Measurements from ENCODE around the gene HCST. TPM values are rescaled to one million over a fixed set of nuclear protein-coding genes. Genes with fewer than 3 reads are reported as not detected.

Gene HCST
- total and polyA plus RNA-seq, 2 of the 13 experiments (the other 11 are each of a cell fraction or from before 2014, with no cell fraction given) = 0.24 to 1.2 TPM

DNA sequence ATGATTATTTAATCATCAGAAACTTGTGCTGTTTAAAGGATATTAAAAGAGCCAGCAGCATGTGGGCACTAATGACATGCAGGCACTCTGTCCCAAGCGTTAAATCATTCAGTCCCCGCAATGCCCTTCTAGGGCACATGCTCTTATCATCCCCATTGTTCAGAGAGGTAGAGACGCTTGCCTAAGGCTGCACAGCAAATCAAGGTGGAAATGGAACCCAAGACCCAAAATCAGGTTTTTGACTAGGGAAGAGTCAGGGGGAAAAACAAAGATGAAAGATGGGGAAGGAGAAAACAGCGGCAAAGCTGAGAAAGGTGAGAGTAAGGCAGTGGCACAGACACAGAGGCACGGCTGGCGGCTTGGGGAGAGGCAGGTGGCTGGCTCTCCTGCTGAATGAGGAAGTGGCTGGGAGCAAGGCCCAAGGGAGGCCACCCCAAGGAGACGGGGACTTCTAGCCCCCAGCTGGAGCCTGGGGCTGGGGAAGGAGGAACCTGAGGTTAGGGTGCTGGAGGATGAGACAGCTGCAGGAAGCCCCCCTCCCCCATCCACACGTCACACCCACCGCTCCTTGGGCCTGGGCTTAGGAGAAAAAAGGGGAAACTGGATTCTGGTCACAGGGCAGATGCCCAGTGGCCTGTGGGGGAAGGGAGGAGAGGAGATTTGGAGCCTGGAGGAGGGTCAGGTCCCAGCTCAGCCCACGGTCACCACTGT is 6.8 kb downstream of the HCST start:
- Histone ChIP-seq H3K79me2 (ENCODE audit: insufficient read depth, low read length) (no peaks in the 10 kb centered on the region), H3K27ac (ENCODE audit: extremely low read length, insufficient read depth, low read length) (no peak overlapping the region), H4K20me1 (ENCODE audit: insufficient read depth, low read length) (no peaks in the 10 kb centered on the region), H3K9ac (ENCODE audit: insufficient read depth, low read depth, low read length) (no peak overlapping the region), H2AFZ (ENCODE audit: low read length) (no peak overlapping the region), H3K36me3 (replicated peaks in 1 of 2; ENCODE audit: control insufficient read depth in 1 of 2, insufficient read depth in 2 of 2, low read length in 2 of 2) (no peaks in the 10 kb centered on the region), H3K4me3 (replicated peaks in 1 of 3; ENCODE audit: insufficient read depth in 1 of 3, low read depth in 2 of 3, low read length in 3 of 3) (no peak overlapping the region), H3K4me2 (ENCODE audit: low read depth, low read length) (no peak overlapping the region), H3K27me3 (ENCODE audit: control insufficient read depth in 1 of 2, insufficient read depth in 2 of 2, low read length in 2 of 2) (peaks cover 0 to 12% of the 10 kb centered on the region in 2 experiments; a peak in 3 of 5 replicates), H3K9me3 (ENCODE audit: low read length) (no peaks in the 10 kb centered on the region), H3K4me1 (ENCODE audit: insufficient read depth, low read length) (peaks cover 15% of the 10 kb centered on the region; the same call in 1 of the 2 replicates)
- FAIRE-seq (no peak), ATAC-seq (no peak), DNase-seq (ENCODE audit: low spot score) (no peak)
- no TSS peak for BruUV-seq (replicated peaks)
- in situ Hi-C loops (cut with HindIII; ENCODE audit: extremely low pct_ligation_motif_present, low pct_unique_long_range_greater_than_20kb) (no loop called here), intact Hi-C loops (cut with micrococcal nuclease; ENCODE audit: unreplicated experiment) (no loop called here)
- TF ChIP-seq ZNF768 (CRISPR knock-in tag; IDR thresholded peaks at IDR 0.05) (peak; percentile 82), ZXDC (CRISPR knock-in tag; IDR thresholded peaks at IDR 0.05) (no peak), ARID5B (CRISPR knock-in tag; IDR thresholded peaks at IDR 0.05) (no peak), RFX5 (IDR thresholded peaks at IDR 0.05; ENCODE audit: low read depth, low read length) (no peak), TP53 (CRISPR knock-in tag; conservative IDR thresholded peaks at IDR 0.05) (no peak), ZNF589 (CRISPR knock-in tag; conservative IDR thresholded peaks at IDR 0.05) (no peak)
- CTCF ChIA-PET (ENCODE audit: low intra/inter-chr PET ratio, low total read pairs) = no interaction called here
- 52% methylated on average over 10 of the region's 10 CpGs for WGBS (ENCODE audit: low lambda C conversion rate)
- POLR2A ChIA-PET = no interaction called here
